ENCODE data around the gene MTCL1. TPM values are rescaled to one million over a fixed set of nuclear protein-coding genes. Genes with fewer than 3 reads are reported as not detected.

Gene MTCL1
- total and polyA plus RNA-seq, 4 donors = 0.65 to 5.4 (median 1.4) TPM

- Histone ChIP-seq H3K36me3 (ENCODE audit: control insufficient read depth in 4 of 4, insufficient read depth in 3 of 4, low read depth in 1 of 4, low read length in 3 of 4) (peaks cover 0 to 2% (median 0%) of the 10 kb centered on the region in 4 donors), H3K4me1 (ENCODE audit: control insufficient read depth in 4 of 4, insufficient read depth in 4 of 4, low read length in 3 of 4) (no peaks in the 10 kb centered on the region), H3K4me3 (ENCODE audit: low read depth in 1 of 3, low read length in 3 of 3) (no peak overlapping the region), H3K27me3 (ENCODE audit: control insufficient read depth in 4 of 4, insufficient read depth in 4 of 4, low read length in 3 of 4) (no peaks in the 10 kb centered on the region), H3K9ac (ENCODE audit: low read depth in 1 of 2, low read length in 2 of 2) (no peak overlapping the region), H3K9me3 (ENCODE audit: control insufficient read depth in 4 of 4, low read length in 3 of 4) (no peaks in the 10 kb centered on the region), H3K27ac (ENCODE audit: low read depth in 1 of 2, low read length in 2 of 2) (no peak overlapping the region)
- WGBS = 81% methylated on average over 12 of the region's 12 CpGs
- TF ChIP-seq JUND (IDR thresholded peaks at IDR 0.05) (no peak), YY1 (IDR thresholded peaks at IDR 0.05) (no peak), REST (IDR thresholded peaks at IDR 0.05) (no peak), TAF1 (conservative IDR thresholded peaks at IDR 0.05) (no peak), CTCF (IDR thresholded peaks at IDR 0.05; ENCODE audit: low read depth, low read length, missing input control) (no peak), MAX (IDR thresholded peaks at IDR 0.05) (no peak), NR2F2 (IDR thresholded peaks at IDR 0.05) (no peak), ATF3 (IDR thresholded peaks at IDR 0.05) (no peak), SP1 (IDR thresholded peaks at IDR 0.05) (no peak), HNF4G (IDR thresholded peaks at IDR 0.05) (no peak), ZBTB33 (IDR thresholded peaks at IDR 0.05) (no peak), RAD21 (IDR thresholded peaks at IDR 0.05) (no peak), FOXA2 (IDR thresholded peaks at IDR 0.05) (no peak), EGR1 (IDR thresholded peaks at IDR 0.05; ENCODE audit: low read depth in 2 of 2) (no peak), HNF4A (conservative IDR thresholded peaks at IDR 0.05) (no peak), RXRA (IDR thresholded peaks at IDR 0.05) (no peak)
- DNase-seq (ENCODE audit: low spot score) = no peak
Observed at GRCh38 chr18:8781671-8782070, 76.3 kb downstream of the MTCL1 start.
